HUES64 (cell line): ENCODE data around the gene MAGED1. TPM values are rescaled to one million over a fixed set of nuclear protein-coding genes. Genes with fewer than 3 reads are reported as not detected.
A peak's percentile ranks its signal among the peaks of the same experiment; 100 is the strongest.

Source experiments
- H3K27ac ChIP-seq: 2 replicates; pipeline ENCODE4 v1.7.0; 2013; ENCODE audit warnings: low read depth, low read length, inconsistent platforms
- H3K27me3 ChIP-seq: 2 replicates; pipeline ENCODE4 v1.6.1; 2013; ENCODE audit warnings: mild to moderate bottlenecking, low read length; ENCODE audit not compliant: insufficient read depth
- H3K36me3 ChIP-seq: 2 replicates; pipeline ENCODE4 v1.6.1; 2013; ENCODE audit warnings: mild to moderate bottlenecking, low read length; ENCODE audit not compliant: insufficient read depth
- H3K4me1 ChIP-seq: 2 replicates; pipeline ENCODE4 v1.6.1; 2013; ENCODE audit warnings: mild to moderate bottlenecking, low read length, moderate library complexity; ENCODE audit not compliant: insufficient read depth
- H3K4me3 ChIP-seq: 2 replicates; pipeline ENCODE4 v1.5.1; 2013; ENCODE audit warnings: mild to moderate bottlenecking, low read length, moderate library complexity
- H3K9ac ChIP-seq: 2 replicates; pipeline ENCODE4 v1.6.1; 2013; ENCODE audit warnings: mild to moderate bottlenecking, low read depth, low read length
- H3K9me3 ChIP-seq: 2 replicates; pipeline ENCODE4 v1.6.1; 2013; ENCODE audit warnings: low read depth, low read length; ENCODE audit not compliant: insufficient read depth
- WGBS: fragments of 150-250, 120-280 bp; methylation state at CpG from one replicate; pipeline ENCODE4 v1.1.7; 2013; ENCODE audit warnings: missing lambda C conversion rate; 5-methylcytosine and 5-hydroxymethylcytosine counted together
- polyA plus RNA-seq, 2 experiments: library from polyadenylated mRNA; stranded (reverse); fragments of 50-300 nt; gene quantifications; one replicate each; pipeline ENCODE4 v1.2.3, GENCODE V29; 2013

The MAGED1 gene, protein sequence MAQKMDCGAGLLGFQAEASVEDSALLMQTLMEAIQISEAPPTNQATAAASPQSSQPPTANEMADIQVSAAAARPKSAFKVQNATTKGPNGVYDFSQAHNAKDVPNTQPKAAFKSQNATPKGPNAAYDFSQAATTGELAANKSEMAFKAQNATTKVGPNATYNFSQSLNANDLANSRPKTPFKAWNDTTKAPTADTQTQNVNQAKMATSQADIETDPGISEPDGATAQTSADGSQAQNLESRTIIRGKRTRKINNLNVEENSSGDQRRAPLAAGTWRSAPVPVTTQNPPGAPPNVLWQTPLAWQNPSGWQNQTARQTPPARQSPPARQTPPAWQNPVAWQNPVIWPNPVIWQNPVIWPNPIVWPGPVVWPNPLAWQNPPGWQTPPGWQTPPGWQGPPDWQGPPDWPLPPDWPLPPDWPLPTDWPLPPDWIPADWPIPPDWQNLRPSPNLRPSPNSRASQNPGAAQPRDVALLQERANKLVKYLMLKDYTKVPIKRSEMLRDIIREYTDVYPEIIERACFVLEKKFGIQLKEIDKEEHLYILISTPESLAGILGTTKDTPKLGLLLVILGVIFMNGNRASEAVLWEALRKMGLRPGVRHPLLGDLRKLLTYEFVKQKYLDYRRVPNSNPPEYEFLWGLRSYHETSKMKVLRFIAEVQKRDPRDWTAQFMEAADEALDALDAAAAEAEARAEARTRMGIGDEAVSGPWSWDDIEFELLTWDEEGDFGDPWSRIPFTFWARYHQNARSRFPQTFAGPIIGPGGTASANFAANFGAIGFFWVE
- 117 TPM for polyA plus RNA-seq (2013, experiment 1 of 2)
- 144 TPM for polyA plus RNA-seq (2013, experiment 2 of 2)

DNA sequence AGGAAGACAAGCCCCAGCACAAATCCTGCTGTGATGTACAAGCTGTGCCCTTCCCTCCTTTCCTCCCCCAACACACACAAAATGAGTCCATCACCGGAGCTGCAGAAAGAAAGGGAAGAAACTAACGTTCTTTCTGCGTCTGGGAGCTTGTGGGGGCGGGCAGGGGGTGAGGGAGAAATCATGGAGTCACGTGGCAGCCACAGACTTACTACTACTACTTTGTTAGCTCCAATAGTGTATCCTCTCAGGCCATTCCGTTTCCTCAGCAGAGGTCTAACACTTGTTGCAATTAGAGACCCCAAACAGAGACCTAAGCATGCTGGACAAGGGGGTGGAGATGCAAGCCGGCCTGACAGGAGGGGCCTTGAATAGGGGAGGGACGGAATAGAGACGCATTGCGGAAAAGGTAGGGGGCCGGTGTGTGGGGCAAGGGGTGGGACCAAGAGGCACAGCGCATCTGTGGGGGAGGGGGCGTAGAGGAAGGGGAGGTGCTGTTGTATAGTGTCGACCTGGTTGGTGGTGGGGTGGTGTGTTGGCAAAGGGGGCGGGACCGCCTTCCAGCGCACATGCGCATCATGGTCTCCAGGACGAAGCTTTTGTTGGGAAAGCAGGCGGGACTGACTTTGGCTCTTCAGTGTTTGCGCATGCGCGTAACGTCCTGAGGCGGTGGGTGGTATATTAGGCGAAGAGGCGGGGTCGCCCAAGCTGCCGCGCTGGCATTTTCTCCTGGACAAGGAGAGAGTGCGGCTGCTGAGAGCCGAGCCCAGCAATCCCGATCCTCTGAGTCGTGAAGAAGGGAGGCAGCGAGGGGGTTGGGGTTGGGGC, at the start of gene MAGED1:
MAGED1 (plus strand) TSS at position 703 of the 825 bp plus-strand sequence. CDS start 682 bp downstream, outside the sequence.
- Histone ChIP-seq H3K27me3 (no peaks in the 10 kb centered on the region), H3K4me1 (peaks cover 5% of the 10 kb centered on the region; the same call in 1 of the 2 replicates), H3K4me3 (peak within 1 kb of the TSS; percentile 89), H3K9me3 (no peaks in the 10 kb centered on the region), H3K27ac (peak within 1 kb of the TSS; percentile 84), H3K36me3 (peaks cover 31% of the 10 kb centered on the region), H3K9ac (peak within 1 kb of the TSS; percentile 91)
- 1% methylated on average over 33 of the region's 35 CpGs for WGBS

DNA sequence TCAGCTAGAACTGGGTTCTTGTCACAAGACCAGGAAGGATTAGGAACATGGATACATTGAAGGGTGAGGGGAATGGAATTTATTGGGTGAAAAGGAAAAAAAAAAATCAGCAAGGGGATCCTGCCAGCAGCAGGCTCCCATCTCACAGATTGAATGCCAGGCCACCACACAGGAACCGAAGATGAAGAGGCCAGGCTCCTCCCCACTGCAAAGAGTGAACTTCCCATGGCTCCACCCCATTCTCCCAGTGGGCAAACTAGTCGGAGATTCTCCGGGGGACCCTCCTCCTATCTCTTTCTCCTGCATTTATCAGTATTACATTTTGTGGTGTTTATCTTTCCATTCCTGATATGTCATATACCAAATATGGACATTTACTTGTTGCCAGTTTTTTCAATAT, 46.0 kb upstream of the MAGED1 start:
- Histone ChIP-seq H3K4me1 (peaks cover 41% of the 10 kb centered on the region), H3K36me3 (no peaks in the 10 kb centered on the region), H3K4me3 (no peak overlapping the region), H3K9me3 (no peaks in the 10 kb centered on the region), H3K9ac (no peak overlapping the region), H3K27ac (no peak overlapping the region), H3K27me3 (no peaks in the 10 kb centered on the region)
- 38% methylated on average over 3 of the region's 3 CpGs for WGBS

DNA sequence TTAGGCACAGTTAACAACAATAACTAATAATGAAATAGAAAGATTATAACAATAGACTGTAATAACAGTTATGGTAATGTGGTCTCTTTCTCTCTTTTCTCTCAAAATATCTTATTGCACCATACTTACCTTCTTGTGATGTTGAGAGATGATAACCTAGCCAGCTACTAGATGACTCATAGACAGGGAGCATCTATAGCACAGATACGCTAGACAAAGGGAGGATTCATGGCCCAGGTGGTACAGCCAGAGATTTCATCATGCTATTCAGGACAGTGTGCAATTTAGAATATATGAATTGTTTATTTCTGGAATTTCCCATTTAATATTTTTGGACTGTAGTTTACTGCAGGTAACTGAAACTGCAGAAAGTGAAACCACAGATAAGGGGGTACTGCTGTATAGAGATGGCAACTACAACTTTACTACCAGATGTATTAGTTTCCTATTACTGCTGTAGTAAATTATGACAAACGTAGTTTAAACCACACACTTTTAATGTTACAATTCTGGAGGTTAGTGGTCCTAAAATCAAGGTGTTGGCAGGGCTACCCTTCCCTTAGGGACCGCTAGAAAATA, 41.8 kb upstream of the MAGED1 start:
- peaks cover 68% of the 10 kb centered on the region for H3K4me1 ChIP-seq
- no peak overlapping the region; the same call in 1 of the 2 replicates for H3K4me3 ChIP-seq
- peak overlapping the region; percentile 85; the same call in 1 of the 2 replicates for H3K27ac ChIP-seq
- 69% methylated on average over 2 of the region's 3 CpGs for WGBS
- H3K9me3 ChIP-seq = peaks cover 6% of the 10 kb centered on the region; the same call in 1 of the 2 replicates
- H3K36me3 ChIP-seq = peaks cover 14% of the 10 kb centered on the region
- no peak overlapping the region for H3K9ac ChIP-seq
- H3K27me3 ChIP-seq = no peaks in the 10 kb centered on the region

DNA sequence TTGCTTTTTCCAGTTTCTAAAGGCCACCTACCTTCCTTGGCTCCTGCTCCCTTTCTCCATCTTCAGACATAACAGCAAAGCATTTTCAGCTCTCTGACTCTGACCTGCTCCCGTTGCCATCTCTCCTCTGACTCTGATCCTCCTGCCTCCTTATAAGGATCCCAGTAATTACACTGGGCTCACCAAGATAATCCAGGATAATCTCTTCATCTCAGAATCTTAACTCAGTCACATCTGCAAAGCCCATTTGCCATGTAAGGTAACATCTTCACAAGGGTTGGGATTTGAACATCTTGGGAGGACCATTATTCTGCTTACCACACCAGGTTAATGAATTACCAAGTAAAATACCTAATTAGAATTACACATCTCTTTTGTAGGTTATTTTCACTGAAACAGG, 41.3 kb upstream of the MAGED1 start:
- Histone ChIP-seq H3K27me3 (no peaks in the 10 kb centered on the region), H3K36me3 (peaks cover 19% of the 10 kb centered on the region), H3K27ac (peak overlapping the region; percentile 85), H3K4me3 (peak overlapping the region; percentile 26; the same call in 1 of the 2 replicates), H3K9me3 (peaks cover 9% of the 10 kb centered on the region; the same call in 1 of the 2 replicates), H3K9ac (0 out of 2 replicates have a peak overlapping the region, but pooled peaks have one; percentile 67), H3K4me1 (peaks cover 67% of the 10 kb centered on the region)
- 14% methylated on average over 1 of the region's 1 CpG for WGBS

DNA sequence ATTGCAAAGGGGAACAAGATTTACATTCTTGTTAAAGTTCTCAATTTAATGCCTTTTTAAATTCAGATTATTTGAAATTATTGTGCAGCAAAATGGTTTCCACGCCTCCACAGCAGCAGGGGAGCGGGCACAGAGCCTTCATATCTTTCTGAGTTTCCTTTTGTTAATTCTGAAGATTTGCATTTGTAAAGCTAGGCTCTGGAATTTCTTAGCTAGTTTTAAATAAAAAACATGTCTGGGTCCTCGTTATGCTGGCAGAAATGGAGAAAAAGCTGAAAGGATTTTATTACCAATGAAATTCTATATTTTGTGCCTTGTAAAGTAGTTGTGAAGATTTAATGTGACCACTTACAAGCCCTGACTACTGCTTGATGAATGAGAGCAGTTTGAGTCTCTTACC, 40.8 kb upstream of the MAGED1 start:
- WGBS = 5% methylated on average over 3 of the region's 3 CpGs
- H3K9me3 ChIP-seq = peaks cover 9% of the 10 kb centered on the region; the same call in 1 of the 2 replicates
- H3K4me1 ChIP-seq = peaks cover 64% of the 10 kb centered on the region
- H3K27ac ChIP-seq = peak overlapping the region; percentile 85
- peak overlapping the region; percentile 26 for H3K4me3 ChIP-seq
- no peaks in the 10 kb centered on the region for H3K27me3 ChIP-seq
- peak overlapping the region; percentile 67 for H3K9ac ChIP-seq
- peaks cover 24% of the 10 kb centered on the region for H3K36me3 ChIP-seq

DNA sequence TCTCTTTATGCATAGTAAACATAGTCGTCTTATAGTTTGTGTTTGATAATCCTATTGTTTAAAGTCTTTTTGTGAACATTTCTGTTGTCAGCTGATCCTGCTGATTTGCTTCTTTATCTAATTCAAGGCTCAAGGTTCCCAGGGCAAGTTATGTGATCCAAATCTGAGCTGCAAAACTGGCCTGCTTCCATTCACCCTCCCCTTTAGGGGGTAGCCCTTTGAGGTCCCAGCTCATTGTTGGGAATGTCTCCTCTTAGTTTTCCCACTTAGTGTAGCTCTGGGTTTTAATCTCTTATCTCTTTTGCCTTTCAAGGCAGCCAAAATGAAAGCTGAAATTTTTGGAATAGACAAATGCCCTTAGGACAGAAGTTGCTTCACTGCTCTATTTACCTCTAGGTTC, 40.2 kb upstream of the MAGED1 start:
- H3K4me3 ChIP-seq = peak overlapping the region; percentile 26; the same call in 1 of the 2 replicates
- peaks cover 30% of the 10 kb centered on the region for H3K36me3 ChIP-seq
- no CpG with 5 or more reads among the region's 1 CpG for WGBS
- peaks cover 57% of the 10 kb centered on the region for H3K4me1 ChIP-seq
- H3K27ac ChIP-seq = peak overlapping the region; percentile 85
- peak overlapping the region; percentile 67 for H3K9ac ChIP-seq
- H3K27me3 ChIP-seq = no peaks in the 10 kb centered on the region
- H3K9me3 ChIP-seq = peaks cover 9% of the 10 kb centered on the region; the same call in 1 of the 2 replicates

DNA sequence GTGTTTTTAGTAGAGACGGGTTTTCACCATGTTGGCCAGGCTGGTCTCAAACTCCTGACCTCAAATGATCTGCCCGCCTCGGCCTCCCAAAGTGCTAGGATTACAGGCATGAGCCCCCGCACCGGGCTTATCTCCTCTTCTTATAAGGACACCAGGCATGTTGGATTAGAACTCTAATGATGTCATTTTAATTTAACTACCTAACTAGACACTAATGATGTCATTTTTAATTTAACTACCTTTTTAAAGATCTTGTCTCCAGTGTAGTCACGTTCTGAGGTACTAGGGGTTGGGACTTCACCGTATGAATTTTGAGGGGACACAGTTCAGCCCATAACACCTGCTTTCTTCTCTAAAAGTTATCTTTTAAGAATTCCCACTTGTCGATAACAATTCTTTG, 37.7 kb upstream of the MAGED1 start:
- Histone ChIP-seq H3K9ac (no peak overlapping the region), H3K36me3 (peaks cover 31% of the 10 kb centered on the region), H3K27me3 (no peaks in the 10 kb centered on the region), H3K27ac (no peak overlapping the region), H3K4me3 (no peak overlapping the region), H3K4me1 (peaks cover 44% of the 10 kb centered on the region), H3K9me3 (peaks cover 9% of the 10 kb centered on the region; the same call in 1 of the 2 replicates)
- WGBS = 93% methylated on average over 7 of the region's 8 CpGs

DNA sequence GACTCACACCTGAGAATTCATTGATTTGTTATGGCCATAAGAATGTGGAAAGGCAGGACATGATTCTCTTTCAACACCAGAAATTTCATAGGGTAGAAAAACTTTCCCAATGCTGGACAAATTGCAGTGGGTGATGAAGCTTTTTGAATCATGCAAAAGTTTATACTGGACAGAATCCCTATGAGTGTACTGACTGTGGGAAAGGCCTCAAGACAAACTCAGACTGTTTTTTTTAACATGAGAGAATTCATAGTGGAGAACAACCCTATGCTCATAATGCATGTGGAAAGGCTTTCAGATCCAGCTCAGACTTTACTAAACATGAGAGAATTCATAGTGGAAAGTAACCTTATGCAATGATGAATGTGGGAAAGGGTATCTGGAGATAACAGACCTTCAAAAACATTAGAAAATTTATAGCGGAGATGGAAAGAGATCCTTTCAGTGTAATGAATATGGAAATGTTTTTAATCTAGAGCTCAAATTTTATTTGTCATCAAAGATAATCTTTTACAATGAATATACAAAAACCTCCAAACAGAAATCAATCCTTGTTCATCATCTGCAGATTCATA, 36.2 kb upstream of the MAGED1 start:
- Histone ChIP-seq H3K9ac (no peak overlapping the region), H3K9me3 (peaks cover 9% of the 10 kb centered on the region; the same call in 1 of the 2 replicates), H3K4me1 (peaks cover 32% of the 10 kb centered on the region), H3K36me3 (peaks cover 31% of the 10 kb centered on the region), H3K4me3 (no peak overlapping the region), H3K27me3 (no peaks in the 10 kb centered on the region), H3K27ac (no peak overlapping the region)
- no CpG with 5 or more reads among the region's 1 CpG for WGBS

DNA sequence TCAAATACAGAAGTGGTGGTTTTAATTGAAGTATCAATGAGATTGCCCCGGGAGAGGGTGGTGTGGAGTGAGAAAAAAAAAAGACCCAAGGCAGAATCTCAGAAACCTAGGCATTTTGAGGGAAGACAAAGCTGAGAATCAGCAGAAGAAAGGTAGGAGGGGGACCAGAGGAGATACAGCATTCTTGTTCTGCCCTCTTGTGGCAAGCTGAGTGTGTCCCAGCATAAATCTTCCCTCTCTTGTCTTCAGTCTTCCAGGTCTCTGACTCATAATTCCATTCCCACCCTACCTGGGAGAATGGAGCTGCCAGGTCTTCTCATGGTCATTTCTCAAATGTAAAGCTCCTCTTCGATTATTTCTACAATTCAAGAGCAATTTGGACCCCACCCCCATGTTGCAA, 32.7 kb upstream of the MAGED1 start:
- Histone ChIP-seq H3K4me1 (peaks cover 2% of the 10 kb centered on the region; the same call in 1 of the 2 replicates), H3K27ac (no peak overlapping the region), H3K9me3 (peaks cover 9% of the 10 kb centered on the region; the same call in 1 of the 2 replicates), H3K27me3 (no peaks in the 10 kb centered on the region), H3K4me3 (no peak overlapping the region), H3K9ac (no peak overlapping the region), H3K36me3 (peaks cover 22% of the 10 kb centered on the region; the same call in 1 of the 2 replicates)
- WGBS = 6% methylated on average over 2 of the region's 2 CpGs

DNA sequence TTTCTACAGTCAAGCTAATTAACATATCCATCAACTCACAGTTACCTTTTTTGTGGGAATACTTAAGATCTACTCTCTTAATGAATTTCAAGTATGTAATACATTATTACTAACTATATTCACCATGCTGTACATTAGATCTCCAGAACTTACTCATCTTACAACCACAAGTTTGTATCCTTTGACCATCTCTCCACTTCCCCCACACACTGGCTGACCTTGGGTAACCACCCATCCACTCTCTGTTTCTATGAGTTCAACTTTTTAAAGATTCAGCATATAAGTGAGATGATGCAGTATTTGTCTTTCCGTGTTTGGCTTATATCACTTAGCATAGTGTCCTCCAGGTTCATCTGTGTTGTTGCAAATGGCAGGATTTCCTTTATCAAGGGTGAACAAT, 30.5 kb upstream of the MAGED1 start:
- Histone ChIP-seq H3K36me3 (0 out of 2 replicates have a peak, but pooled peaks cover 3% of the 10 kb centered on the region), H3K4me3 (no peak overlapping the region), H3K27ac (no peak overlapping the region), H3K4me1 (peaks cover 2% of the 10 kb centered on the region; the same call in 1 of the 2 replicates), H3K9me3 (no peaks in the 10 kb centered on the region), H3K27me3 (no peaks in the 10 kb centered on the region), H3K9ac (no peak overlapping the region)
- WGBS = 100% methylated on average over 1 of the region's 1 CpG
